GM18951 (cell line): Measurements from ENCODE around the gene C9.

ENCODE experiments used
- POLR2A ChIP-seq: IDR thresholded peaks from 4 replicates; pipeline ENCODE4 v1.6.1; 2011; ENCODE audit warnings: mild to moderate bottlenecking; ENCODE audit not compliant: insufficient read length, insufficient read depth; ENCODE audit errors: extremely low read depth
- in situ Hi-C: fragments of 300-500 bp; cut with MboI; formaldehyde crosslinking; loops from one replicate; pipeline ENCODE4 v1.12.0; 2022; ENCODE audit warnings: low sequenced_read_pairs, mixed read lengths, inconsistent platforms; ENCODE audit not compliant: unreplicated experiment

C9 gene

DNA sequence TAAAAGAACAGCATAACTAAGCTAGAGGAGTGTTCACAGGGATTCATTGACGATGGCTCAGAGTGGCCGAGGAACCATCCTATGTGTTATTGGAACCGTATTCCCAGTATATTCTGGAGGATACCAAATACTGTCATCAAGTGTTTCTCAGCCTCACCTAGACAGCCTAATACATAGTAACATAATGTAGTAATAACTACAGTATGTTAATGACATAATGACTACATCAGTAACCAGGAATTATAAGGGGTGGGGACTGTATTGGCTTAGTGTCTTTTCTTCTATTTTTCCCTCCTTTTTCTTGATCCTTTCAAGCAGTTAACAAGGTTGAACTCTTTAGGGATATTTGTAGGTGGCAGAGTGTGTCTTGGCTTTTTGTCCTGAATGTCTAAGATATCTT is 26.6 kb upstream of the C9 start:
- in situ Hi-C loops: no loop called here
- no peak for TF ChIP-seq POLR2A

DNA sequence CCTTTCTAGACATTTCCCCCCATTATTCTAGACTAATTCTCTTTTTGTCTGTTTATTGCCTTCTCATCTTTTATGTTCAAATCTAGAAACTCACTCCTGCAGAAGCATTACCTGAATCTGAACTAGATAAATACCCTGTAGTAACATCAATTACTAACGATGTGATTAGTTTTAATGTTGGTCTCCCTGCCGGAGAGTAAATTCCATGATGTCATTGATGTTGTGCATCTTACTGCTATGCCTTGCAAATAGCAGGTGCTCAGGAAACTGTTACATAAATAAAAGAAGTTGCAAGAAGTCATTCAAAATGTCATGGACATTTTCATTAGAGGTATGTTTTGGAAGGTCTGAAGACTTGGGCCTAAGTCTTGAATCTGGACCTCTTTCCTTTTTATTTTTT is 23.0 kb upstream of the C9 start:
- in situ Hi-C loops: no loop called here
- no peak for TF ChIP-seq POLR2A

DNA sequence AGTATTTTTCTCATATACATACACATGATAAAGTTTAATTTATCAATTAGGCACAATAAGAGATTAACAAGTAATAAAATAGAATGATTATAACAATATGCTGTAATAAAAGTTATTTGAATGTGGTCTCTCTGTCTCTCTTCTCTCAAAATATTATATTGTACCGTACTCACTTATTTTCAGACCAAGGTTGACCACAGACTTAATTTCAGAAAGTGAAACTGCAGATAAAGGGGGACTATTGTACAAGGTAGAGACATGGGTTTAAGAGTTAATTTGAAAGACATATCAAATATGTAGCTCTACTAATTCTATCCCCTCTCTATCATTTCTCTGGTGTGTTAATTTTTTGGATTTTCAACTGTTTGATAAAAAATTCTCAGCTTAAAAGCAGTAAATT is 20.0 kb upstream of the C9 start:
- in situ Hi-C loops: no loop called here
- no peak for TF ChIP-seq POLR2A

DNA sequence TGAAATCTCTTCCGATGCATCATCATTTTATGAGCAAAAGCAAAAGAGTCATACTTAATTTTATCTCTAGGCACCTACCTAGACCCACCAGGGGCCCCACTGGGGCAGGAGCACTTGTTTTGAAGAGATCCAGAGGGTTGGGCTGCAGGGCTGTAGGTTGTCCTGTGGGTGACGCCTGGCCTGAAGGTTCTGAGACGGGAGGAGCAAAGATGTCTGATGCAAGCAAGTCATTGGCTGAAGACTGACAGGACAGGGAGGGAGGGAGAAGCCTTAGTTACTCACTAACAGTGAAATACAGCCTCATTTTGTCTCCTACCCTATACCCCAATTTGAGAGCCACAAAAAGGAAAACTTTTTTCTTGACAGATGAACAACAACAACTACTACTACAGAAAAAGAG is 17.1 kb upstream of the C9 start:
- in situ Hi-C loops: no loop called here
- TF ChIP-seq POLR2A: no peak

DNA sequence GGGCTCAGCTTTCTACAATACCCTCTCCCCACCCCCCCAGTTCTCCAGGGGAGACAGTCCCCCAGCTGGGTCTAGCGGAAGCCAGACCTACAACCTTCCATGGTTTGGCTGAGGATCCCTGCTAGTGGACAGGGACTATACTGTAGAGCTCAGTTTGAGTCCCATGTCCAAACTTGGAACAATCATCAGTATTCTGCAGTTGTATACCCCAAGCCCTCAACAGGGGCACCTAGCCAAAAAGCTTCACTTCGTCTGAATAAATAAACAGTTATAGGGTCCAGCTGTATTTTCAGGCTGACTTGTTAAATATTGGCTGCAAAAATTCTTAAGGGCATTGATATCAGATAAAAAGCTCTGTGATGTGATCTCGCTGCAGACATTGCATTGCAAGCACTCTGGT is 15.4 kb upstream of the C9 start:
- TF ChIP-seq POLR2A: no peak
- in situ Hi-C loops: loop anchor here (10.0 kb wide), 1 partner anchor 175 kb away; no protein-coding TSS in a partner anchor

DNA sequence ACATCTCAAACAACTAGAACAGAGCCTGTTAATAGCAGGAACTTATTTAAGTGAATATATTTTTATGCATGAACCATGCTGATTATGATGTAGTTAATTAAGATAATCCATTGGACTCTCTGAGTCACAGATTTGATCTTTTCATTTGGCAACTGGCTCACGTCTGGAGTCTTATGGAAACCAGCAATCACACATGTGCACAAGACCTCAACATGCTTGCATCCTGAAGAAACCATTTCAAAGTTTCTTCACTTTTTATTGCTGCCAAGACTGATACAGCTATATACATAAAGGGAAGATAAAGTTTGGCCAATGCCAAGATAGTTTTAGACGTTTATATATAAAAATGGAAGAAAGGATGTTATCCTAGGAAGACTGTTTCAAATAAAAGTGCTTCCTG is 13.3 kb upstream of the C9 start:
- in situ Hi-C loops: loop anchor here (10.0 kb wide), 1 partner anchor 177 kb away; no protein-coding TSS in a partner anchor
- TF ChIP-seq POLR2A: no peak

DNA sequence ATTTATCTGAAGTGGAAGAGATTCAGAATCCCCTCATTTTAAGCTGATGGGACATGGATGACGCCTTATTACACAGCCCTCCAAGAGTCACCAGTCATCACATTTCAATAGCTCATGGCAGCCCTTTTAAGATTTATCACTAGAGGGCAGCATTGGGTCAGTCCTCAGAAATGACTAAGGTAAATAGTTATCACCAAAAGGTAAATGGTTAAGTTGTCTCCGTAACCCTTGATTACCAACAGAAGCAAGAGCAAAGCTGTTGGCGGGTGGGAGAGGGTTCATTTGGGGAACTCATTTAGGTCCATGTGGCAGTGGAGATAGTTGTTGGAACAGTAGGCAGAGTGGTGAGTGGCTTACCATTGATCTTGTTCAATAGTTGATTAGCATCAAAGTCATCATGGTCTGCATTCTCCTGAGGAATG is 12.0 kb upstream of the C9 start:
- in situ Hi-C loops: loop anchor here (10.0 kb wide), 1 partner anchor 178 kb away; no protein-coding TSS in a partner anchor
- TF ChIP-seq POLR2A: no peak

DNA sequence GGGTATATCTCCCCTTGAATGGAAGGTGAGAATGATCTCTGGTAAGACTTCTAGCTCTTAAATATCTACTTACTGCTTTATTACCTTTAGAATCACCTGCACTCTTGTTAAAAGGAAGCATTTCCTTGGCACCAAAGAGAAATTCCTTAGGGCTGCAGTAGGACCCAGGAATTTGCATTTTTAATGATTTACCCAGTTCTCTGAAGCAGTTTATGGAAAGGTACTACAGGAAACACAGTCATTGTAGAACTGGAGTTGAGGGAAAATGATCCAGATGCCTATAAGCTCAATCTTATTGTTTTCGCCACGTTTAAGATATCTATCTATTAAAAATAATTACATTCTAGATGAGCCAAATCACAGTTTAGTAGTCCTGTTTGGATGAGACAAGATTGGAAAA is 9.5 kb upstream of the C9 start:
- TF ChIP-seq POLR2A: no peak
- in situ Hi-C loops: loop anchor here (10.0 kb wide), 1 partner anchor 181 kb away; no protein-coding TSS in a partner anchor

DNA sequence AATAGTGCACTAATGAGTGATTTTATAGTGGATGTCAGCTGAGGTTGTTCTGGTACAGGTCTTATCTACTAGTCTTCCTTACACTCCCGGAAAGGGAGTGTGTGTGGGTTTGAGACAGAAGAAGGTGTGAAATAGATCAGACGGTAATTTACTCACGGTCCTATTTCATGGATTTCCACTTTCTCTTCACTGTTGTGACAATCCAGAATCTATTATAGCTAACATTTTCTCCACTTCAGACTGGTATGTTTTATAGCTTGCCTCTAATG is 7.0 kb upstream of the C9 start:
- no peak for TF ChIP-seq POLR2A
- in situ Hi-C loops: loop anchor here (10.0 kb wide), 1 partner anchor 184 kb away; no protein-coding TSS in a partner anchor

DNA sequence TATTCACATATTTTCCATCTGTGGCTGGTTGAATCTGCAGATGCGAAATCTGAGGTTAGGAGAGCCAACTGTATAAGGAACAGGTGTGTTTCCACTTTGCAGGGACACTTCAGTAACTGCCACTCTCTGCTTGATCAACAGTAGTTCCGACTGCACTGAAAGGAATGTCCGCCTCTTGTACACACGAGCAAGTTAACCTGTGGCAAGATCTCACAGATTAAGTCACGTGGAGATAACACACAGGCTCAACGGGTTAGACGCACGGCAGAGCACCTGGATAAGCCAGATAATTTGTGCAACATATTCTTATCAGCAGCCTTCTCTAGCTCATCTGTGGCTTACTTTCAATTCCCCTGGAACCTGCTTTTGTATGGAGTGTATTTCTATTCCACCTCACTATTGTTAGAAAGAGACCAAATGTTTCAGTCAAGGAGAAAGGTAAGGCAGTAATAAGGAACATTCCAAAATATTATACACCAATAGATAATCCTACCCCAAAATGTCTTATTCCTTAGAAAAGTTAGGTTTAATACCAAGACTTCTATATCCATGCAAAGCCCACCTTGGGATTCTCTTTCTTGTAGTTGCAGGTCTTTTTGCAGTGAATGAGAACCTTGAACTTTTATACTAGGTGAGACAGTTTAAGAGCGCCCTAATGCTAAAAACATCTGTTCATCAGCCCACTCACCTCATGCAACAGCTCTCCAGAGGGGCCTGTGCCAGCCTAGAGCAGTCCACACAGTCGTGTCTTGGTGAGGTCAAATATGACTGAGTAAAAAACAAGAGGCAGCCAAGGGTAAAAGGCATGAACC is 6.5 kb upstream of the C9 start:
- in situ Hi-C loops: loop anchor here (10.0 kb wide), 1 partner anchor 184 kb away; no protein-coding TSS in a partner anchor
- no peak for TF ChIP-seq POLR2A

DNA sequence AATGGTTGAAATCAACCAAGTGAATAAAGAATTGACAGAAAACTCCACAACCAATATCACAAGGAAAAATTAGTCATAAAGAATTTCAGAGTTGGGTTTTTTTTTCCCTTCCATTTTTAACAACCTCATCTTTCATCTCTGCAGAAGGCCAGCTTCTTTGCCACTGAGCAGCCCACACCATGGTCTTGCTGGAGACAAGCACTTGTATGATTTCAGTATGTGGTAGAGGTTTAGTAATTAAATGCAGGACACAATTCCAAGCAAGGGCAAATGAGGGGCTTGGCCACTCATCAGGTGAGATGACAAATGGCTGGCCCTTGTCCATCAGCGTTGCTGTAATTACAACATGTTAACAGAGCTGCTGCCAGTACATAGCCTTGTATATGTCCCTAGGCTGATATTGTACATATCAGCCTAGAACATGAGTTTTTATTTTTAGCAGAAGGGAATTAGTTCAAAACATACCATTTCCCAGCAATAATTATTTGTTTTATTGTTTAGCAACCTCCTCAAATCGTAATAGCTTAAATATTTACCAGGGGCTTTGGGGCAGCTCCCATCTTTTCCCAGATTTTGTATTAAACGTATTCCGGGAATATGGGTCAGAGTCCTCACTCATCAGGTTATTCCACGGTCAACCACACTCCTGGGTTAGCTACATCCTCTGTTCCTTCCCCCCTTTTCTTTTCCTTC is 5.0 kb upstream of the C9 start:
- no peak for TF ChIP-seq POLR2A
- in situ Hi-C loops: no loop called here

DNA sequence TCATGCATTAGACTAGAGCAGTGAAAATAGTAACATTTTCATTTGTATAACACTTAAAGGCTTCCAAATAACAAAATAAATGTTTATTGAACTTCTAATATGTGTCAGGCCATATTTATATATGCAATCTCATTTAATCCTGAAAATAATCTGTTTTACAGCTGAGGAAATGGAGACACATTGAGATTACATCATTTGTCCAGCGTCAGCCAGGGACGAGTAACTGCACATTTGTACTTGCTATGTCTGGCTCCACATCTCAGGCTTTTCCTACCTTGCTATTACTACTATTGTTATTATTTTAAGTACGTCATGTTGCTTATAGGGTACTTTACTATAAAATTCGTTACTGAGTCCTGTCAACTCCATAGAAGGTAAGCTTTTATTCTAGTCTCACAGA is 3.8 kb upstream of the C9 start:
- in situ Hi-C loops: no loop called here
- no peak for TF ChIP-seq POLR2A

DNA sequence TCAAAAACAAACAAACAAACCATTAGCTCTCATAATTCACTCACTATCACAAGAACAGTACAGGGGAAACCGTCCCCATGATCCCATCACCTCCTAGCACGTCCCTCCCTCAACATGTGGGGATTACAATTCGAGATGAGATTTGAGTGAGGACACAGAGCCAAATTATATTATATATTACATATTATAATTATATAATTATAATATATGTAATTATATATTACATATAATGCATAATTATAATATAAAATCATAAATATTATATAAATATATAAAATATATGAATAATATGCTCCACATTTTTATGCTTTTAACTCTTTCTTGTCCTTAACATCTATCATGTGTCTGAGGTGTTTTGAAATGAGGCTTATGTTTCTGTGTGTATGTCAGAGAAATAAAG is 3.4 kb upstream of the C9 start:
- in situ Hi-C loops: no loop called here
- no peak for TF ChIP-seq POLR2A

DNA sequence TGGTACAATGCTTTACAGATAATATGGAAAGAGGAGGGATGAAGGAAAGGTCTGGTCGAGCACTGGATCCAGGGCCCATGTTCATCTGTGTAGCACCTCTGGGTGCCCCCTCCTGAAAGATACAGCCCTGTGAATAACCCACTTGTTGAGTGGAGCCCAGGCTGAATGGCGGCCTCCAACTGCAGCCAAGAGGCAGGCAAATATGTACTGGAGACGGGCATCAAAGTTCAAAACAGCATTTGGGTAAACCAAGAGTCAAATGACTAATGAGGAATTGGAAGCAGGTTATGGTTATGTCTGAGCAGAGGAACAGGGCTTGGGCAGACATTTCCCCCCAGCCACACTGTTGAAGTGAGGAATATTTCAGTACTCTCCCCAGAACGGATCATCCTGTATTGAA is 1.1 kb downstream of the C9 start:
- TF ChIP-seq POLR2A: no peak
- in situ Hi-C loops: no loop called here
